HK-2 (cell line): ENCODE data around the gene RASAL2.
"Not testable (repeated sequence)": the region's sequence is repeated elsewhere in the genome, so short reads cannot be mapped to it uniquely, and the experiment has no call there.

ENCODE experiments used
- DNase-seq: peaks from one replicate; pipeline ENCODE4 v3.0.0-alpha.2; 2018; ENCODE audit not compliant: unreplicated experiment

The RASAL2 gene

DNA sequence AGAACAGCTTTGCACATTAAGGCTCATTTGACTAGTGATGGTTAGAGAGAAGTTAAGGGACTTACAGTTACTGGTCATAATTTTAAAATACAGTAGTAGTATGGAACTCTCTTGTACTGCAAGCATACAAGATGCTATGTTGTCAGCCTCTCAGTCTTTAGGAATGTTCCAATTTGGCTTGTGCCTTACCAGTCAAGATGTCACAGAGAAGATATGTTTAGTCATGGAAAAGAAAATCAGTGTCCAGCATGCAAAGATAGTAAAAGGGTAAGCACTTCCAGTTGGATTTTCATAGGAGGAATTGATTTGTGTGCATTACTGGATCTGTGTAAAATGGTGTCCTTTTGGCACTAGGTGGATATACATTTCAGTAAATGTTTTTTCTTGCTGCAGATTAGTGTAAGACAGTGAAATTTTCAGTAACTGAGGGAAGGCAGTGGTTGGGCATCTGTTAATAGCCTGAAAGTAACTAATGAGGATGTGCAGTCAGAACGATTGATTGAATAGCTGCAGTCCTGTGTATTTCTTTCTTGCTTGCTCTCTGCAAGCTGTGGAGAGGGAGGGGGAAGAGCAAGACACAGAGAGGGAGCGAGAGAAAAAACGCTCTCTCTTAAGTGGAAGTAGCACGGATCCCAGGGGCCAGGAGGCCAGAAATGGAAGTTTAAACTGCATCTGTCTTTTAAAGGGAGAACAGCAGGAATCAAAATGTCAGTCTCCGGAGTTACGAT, 294.7 kb downstream of the RASAL2 start:
- DNase-seq, result no peak

DNA sequence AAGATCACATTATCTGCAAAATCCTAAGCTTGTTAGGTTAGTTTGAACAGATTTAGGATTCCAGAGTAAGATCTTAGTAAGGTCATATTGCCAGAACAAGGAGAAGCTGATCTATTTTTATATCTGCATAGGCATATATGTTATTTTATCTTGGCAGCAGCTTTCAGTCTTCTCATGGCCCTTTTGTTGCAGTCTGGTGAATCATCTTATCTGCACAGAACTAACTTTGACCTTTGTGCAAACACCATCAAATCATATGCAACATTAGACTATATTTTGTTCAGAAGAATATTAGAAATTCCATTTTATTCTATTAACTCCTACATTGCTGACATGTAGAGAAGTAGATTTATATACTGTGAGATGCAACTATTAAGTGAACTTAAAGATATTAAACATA, 295.5 kb downstream of the RASAL2 start:
- DNase-seq, result no peak

DNA sequence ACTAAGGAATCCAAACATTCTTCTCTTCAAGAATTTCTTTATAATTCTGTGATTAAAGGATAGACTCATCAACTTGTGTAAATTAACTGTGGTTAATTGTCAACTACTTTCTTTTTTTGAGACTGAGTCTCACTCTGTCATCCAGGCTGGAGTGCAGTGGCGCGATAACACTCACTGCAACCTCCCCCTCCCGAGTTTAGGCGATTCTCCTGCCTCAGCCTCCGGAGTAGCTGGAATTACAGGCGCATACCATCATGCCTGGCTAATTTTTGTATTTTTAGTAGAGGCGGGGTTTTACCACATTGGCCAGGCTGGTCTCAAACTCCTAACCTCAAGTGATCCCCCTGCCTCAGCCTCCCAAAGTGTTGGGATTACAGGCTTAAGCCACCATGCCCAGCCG, 296.4 kb downstream of the RASAL2 start:
- not testable (repeated sequence) for DNase-seq

- DNase-seq, result no peak
Observed at GRCh38 chr1:178393370-178393769, 299.5 kb downstream of the RASAL2 start.

DNA sequence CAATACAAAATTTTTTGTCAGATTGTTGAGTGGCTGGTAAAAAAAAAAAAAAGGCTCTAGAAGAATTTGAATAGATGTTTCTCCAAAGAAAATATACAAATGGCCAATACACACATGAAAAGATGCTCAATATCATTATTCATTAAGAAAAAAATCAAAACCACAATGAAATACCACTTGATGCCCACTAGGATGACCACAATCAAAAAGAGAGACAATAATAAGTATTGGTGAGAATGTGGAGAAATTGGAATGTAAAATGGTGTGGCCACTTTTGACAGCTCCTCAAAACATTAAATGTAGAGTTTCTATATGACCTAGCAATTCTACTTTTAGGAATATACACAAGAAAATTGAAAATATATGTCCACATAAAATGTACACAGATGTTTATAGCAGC, 302.9 kb downstream of the RASAL2 start:
- no peak for DNase-seq

GRCh38 chr1:178397678-178398077, 303.8 kb downstream of the RASAL2 start:
- DNase-seq, result no peak

GRCh38 chr1:178399177-178399728, 305.3 kb downstream of the RASAL2 start:
- DNase-seq, result no peak

DNA sequence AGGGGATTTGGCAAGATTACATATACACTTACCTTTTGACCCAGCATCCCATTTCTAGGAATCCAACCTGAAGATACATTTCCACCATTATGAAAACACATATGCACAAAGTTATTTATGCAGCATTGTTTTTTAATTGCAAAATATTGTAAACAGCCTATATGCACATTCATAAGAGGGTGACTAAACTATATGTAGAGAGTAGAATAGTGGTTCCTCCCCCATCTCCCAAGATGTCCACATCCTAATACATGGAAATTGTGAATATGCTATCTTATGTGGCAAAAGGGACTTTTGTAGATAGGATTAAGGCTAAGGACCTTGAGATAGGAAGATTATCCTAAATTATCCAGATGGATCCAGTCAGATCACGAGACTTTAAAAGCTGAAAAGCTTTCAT, 311.2 kb downstream of the RASAL2 start:
- no peak for DNase-seq

GRCh38 chr1:178407215-178407614, 313.3 kb downstream of the RASAL2 start:
- DNase-seq, result no peak

DNA sequence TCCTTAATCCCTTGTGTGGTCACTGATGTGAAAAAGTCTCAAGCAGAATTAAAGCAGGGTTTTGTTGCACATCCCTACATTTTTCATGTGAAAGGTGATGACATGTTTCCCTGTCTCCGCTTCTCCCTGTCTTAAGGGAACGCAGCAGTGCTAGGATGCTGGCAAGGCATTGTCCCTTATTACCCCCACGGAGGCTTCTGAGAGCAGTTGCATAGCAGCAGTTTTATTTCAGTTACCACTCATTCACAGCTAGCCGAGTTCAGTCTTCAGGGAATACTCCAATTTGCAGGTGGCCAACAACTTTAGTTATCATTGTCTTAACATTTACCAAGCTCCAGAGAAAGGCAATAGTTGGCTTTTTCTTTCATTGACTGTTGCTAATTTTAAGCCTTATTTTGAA, 313.8 kb downstream of the RASAL2 start:
- DNase-seq, result no peak

GRCh38 chr1:178408871-178409270, 315.0 kb downstream of the RASAL2 start:
- DNase-seq, result no peak

DNA sequence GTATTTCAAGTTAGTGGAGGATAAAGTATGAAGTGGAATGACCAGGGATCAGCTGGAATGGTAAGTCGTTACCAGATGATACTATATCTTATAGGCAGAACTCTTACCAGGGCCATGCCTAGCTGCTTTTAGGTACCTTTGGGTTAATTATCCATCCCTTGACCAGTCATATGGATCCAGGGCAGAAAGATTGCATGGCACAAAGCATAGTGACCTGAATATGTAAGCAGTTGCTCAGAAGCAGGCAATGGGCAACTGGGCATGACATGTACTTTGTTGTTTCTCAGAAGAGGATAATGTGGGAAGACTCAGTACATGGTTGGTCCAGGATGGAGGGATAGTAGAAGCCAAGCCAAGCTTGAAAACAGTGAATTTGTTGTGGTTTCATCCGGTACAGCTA, 315.6 kb downstream of the RASAL2 start:
- no peak for DNase-seq

DNA sequence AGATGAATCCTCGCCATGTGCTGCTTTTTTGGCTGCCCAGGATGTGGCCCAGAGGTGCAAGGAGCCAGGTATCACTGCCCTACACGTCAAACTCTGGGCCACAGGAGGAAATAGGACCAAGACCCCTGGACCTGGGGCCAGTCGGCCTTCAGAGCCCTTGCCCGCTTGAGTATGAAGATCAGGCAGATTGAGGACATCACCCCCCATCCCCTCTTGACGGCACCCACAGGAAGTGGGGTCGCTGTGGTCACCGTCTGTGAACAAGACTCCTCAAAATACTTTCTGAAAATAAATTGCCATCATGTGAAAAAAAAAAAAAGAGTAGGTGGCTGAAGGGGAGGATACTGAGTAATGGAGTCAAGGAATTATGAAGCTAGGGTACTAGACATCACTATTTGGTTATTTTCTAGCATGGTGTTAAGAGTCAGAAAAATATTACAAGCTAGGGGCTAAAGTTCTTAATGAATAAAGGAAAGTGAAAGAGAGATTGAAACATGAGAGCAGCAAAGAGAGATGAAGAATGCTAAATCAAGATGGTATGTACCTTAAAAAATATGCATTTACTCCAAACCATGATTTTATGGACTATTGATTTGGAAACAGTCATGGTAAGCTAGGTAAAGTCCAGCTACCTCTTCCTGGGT, 318.0 kb downstream of the RASAL2 start:
- DNase-seq, result no peak

DNA sequence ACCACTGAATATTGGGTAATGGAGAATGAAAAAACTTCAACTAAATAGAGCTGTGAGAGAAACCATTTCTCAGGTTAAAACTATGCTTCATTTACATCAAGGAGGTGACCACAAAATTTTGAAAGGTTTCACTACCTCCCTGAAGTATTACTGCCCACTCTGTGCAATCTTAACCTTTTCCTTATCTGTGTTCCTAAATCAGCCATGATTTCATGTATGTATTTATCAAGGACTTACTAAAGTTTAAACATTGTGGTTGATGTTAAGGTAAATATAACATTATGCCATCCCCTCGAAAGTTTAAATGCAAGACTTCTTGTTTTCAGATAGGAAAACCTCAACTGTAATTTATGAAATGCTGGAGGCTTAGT, 318.5 kb downstream of the RASAL2 start:
- no peak for DNase-seq

DNA sequence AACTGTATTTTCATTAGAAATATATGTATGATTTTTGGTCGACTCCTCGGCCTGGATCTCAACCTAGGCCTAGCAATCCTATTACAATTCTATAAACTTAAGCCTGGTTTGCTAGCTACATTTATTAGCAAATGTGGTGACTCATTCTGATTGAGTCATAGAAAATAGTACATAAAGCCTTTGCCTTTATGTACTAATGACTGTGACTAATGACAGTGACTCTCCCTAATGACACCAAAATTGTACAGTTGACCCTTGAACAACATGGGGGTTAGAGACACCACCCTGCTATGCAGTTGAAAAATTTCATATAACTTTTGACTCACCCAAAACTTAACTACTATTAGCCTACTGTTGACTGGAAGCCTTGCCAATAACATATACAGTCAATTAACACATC, 324.0 kb downstream of the RASAL2 start:
- no peak for DNase-seq

DNA sequence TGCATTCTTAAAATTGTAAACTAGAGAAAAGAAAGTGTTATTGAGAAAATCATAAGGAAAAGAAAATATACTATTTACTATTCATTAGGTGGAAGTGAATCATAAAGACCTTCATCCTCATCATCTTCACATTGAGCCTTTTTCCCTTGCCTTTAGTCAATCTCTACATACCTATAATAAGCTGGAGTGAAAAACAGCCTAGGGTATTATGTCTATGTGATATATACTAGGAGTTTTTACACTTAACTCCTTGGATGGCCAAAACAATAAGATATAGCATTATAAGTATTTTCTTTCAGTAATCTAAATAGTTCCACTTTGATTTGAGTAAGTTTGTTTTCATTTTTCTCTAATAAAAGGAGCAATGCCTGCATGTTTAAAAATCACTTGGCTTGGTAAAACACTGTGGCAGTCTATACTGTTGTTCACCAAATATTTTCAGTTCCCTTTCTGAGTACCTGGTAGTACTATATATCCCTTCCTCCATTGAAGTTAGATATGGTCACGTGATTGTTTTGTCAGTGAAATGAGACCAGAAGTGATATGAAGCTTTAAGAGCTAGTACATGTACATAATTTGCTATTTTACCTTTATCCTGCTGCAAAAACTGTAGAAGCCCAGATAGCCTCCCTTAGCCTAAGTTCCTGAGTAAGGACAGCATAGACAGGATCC, 324.5 kb downstream of the RASAL2 start:
- no peak for DNase-seq

- no peak for DNase-seq
Observed at GRCh38 chr1:178434360-178434759, 340.5 kb downstream of the RASAL2 start.

- no peak for DNase-seq
Observed at GRCh38 chr1:178434899-178435435, 341.1 kb downstream of the RASAL2 start.

GRCh38 chr1:178436899-178437298, 343.0 kb downstream of the RASAL2 start:
- DNase-seq, result no peak

DNA sequence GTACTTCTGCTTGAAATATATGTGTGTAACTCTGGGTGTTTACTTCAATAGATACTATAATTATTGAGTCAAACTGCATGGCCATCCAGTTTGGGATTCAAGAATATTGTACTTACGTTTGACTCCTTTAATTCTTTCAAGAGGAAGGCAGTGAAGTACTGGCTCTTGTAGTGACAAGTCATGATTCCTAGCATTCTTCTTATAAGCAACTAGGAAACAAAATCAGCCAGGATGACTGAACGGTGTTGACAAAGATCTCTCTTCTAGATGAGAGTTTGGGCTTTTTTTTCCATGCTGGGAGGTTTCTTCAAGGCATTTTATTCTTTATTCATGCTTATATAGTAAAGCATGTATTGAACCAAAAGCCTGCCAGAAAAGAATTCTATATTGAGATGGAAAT, 344.5 kb downstream of the RASAL2 start:
- no peak for DNase-seq

- no peak for DNase-seq
Observed at GRCh38 chr1:178442925-178443324, 349.0 kb downstream of the RASAL2 start.

DNA sequence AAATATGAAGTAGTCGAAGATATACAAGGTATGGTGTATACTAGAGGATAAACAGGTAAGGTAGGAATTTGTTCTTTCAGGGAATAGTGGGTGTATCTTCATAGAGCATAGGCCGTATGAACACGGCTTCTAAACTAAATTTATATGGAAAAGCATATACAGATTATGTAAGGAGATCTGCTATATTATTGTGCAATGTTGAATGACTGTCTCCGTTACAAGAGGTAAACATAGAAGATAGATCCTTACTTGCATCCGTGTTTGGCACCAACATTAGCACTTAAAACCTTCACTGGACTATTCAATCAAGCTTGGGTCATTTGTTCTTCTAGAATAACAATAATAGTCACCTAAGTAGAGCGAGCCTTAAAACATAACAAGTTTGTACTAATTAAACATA, 357.0 kb downstream of the RASAL2 start:
- no peak for DNase-seq

DNA sequence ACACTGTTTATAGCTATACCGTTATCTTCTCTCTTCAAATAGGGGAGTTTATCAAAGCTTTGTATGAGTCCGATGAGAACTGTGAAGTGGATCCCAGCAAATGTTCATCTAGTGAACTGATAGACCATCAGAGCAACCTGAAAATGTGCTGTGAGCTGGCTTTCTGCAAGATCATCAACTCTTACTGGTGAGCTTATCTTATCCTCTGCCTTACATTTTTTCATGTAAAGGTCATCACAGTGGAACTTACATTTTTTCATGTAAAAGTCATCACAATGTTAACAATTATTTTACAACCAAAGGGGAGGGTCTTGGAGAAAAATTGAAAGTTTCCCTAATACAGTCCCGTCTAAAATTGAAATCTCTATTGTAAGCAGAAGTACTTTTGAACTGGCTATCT, 357.6 kb downstream of the RASAL2 start:
- DNase-seq, result no peak
